Sigmoid colon (tissue), 4 donors: ENCODE data around the gene ARRDC3.

Experiments
- CTCF ChIP-seq, 4 experiments: fragments of 450-650 bp in 3 of 4; fragments of 200-600 bp in 1 of 4; IDR thresholded peaks; one replicate each; pipeline ENCODE4 v1.5.1; 2016 to 2019; ENCODE audit warnings: antibody characterized with exemption in 4 of 4, mild to moderate bottlenecking in 3 of 4, moderate library complexity in 2 of 4
- POLR2AphosphoS5 ChIP-seq, 4 donors: sonication (generic); formaldehyde crosslinking; IDR thresholded peaks; one replicate each; pipeline ENCODE4 v1.6.1; 2017; ENCODE audit warnings: antibody characterized with exemption in 4 of 4

GRCh38 chr5:91419136-91419535 lies 36.0 kb upstream of the ARRDC3 start:
- TF ChIP-seq POLR2AphosphoS5 (IDR thresholded peaks at IDR 0.05) (no peak), CTCF (IDR thresholded peaks at IDR 0.05) (no peak)
